Measurements from ENCODE around the gene GINS1. TPM values are rescaled to one million over a fixed set of nuclear protein-coding genes. Genes with fewer than 3 reads are reported as not detected.

The GINS1 gene
- total and polyA plus RNA-seq, 2 of the 13 experiments (the other 11 are each of a cell fraction or from before 2014, with no cell fraction given) = 14.6 to 59.9 TPM

DNA sequence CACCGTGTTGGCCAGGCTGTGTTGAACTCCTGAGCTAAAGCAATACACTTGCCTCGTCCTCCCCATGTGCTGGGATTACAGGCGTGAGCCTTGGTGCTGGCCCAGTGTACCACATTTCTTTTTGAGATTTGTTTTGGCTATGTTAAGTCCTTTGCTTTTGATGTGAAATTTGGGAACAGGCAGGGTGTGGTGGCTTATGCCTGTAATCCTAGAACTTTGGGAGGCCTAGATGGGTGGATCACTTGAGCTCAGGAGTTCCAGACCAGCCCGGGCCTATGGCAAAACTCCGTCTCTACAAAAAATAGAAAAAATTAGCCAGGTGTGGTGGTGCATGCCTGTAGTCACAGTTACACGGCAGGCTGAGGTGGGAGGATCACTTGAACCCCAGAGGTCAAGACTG is 40.2 kb downstream of the GINS1 start (continued):
- TF ChIP-seq, protein P1, sequence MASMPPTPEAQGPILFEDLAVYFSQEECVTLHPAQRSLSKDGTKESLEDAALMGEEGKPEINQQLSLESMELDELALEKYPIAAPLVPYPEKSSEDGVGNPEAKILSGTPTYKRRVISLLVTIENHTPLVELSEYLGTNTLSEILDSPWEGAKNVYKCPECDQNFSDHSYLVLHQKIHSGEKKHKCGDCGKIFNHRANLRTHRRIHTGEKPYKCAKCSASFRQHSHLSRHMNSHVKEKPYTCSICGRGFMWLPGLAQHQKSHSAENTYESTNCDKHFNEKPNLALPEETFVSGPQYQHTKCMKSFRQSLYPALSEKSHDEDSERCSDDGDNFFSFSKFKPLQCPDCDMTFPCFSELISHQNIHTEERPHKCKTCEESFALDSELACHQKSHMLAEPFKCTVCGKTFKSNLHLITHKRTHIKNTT (CRISPR knock-in tag; IDR thresholded peaks at IDR 0.05) = no peak

DNA sequence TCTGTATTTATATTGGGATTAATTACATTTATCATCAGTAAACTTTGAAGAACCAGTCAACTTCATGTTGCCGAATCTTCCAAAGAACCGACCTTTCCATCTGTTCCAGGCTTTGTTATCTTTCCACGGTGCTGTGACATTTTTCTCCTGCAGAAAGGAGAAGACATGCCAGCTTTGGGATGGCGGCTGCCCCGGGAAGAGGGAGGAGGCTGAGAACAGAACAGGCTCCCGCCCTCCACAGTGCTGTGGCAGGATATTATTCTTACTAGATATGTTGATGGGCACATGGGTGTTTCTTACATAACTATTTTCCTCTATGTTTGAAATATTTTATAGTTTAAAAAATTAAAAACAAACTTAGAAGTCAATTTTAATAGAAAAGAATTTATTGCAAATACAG is 44.9 kb downstream of the GINS1 start:
- in situ Hi-C loops (cut with HindIII; ENCODE audit: extremely low pct_ligation_motif_present, low pct_unique_long_range_greater_than_20kb) = no loop called here
- no peak for FAIRE-seq
- ChIA-PET POLR2A (no interaction called here), CTCF (ENCODE audit: low intra/inter-chr PET ratio, low total read pairs) (no interaction called here)
- Histone ChIP-seq H3K4me3 (replicated peaks in 1 of 3; ENCODE audit: insufficient read depth in 1 of 3, low read depth in 2 of 3, low read length in 3 of 3) (no peak overlapping the region), H2AFZ (ENCODE audit: low read length) (no peak overlapping the region), H3K9me3 (ENCODE audit: low read length) (no peaks in the 10 kb centered on the region), H3K27ac (ENCODE audit: extremely low read length, insufficient read depth, low read length) (no peak overlapping the region), H4K20me1 (ENCODE audit: insufficient read depth, low read length) (no peaks in the 10 kb centered on the region), H3K36me3 (replicated peaks in 1 of 2; ENCODE audit: control insufficient read depth in 1 of 2, insufficient read depth in 2 of 2, low read length in 2 of 2) (peaks cover 30 to 44% of the 10 kb centered on the region in 2 experiments), H3K4me2 (ENCODE audit: low read depth, low read length) (no peak overlapping the region), H3K79me2 (ENCODE audit: insufficient read depth, low read length) (no peaks in the 10 kb centered on the region), H3K9ac (ENCODE audit: insufficient read depth, low read depth, low read length) (no peak overlapping the region), H3K27me3 (ENCODE audit: control insufficient read depth in 1 of 2, insufficient read depth in 2 of 2, low read length in 2 of 2) (no peaks in the 10 kb centered on the region), H3K4me1 (ENCODE audit: insufficient read depth, low read length) (no peaks in the 10 kb centered on the region)
- WGBS (ENCODE audit: low lambda C conversion rate) = 96% methylated on average over 6 of the region's 6 CpGs
- BruUV-seq (replicated peaks) = no TSS peak
- intact Hi-C loops (cut with micrococcal nuclease; ENCODE audit: unreplicated experiment) = no loop called here
- no peak for TF ChIP-seq ZNF121 (CRISPR knock-in tag; IDR thresholded peaks at IDR 0.05)
- TF ChIP-seq ASH2L (IDR thresholded peaks at IDR 0.05; ENCODE audit: insufficient read length, low read depth, low read length) = no peak
- TF ChIP-seq MAFG (CRISPR knock-in tag; IDR thresholded peaks at IDR 0.05) = no peak
- no peak for TF ChIP-seq ZNF556 (CRISPR knock-in tag; IDR thresholded peaks at IDR 0.05; ENCODE audit: borderline replicate concordance)
- TF ChIP-seq, protein P2, sequence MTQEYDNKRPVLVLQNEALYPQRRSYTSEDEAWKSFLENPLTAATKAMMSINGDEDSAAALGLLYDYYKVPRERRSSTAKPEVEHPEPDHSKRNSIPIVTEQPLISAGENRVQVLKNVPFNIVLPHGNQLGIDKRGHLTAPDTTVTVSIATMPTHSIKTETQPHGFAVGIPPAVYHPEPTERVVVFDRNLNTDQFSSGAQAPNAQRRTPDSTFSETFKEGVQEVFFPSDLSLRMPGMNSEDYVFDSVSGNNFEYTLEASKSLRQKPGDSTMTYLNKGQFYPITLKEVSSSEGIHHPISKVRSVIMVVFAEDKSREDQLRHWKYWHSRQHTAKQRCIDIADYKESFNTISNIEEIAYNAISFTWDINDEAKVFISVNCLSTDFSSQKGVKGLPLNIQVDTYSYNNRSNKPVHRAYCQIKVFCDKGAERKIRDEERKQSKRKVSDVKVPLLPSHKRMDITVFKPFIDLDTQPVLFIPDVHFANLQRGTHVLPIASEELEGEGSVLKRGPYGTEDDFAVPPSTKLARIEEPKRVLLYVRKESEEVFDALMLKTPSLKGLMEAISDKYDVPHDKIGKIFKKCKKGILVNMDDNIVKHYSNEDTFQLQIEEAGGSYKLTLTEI (CRISPR knock-in tag; conservative IDR thresholded peaks at IDR 0.05) = no peak
- TF ChIP-seq ZNF557 (CRISPR knock-in tag; IDR thresholded peaks at IDR 0.05) = no peak
- ATAC-seq = no peak
- DNase-seq (ENCODE audit: low spot score) = no peak

Measured in HepG2 (cell line).